NB4 (cell line): Measurements from ENCODE around the gene ORAI3.
A peak's percentile ranks its signal among the peaks of the same experiment; 100 is the strongest.

ENCODE experiments used
- DNase-seq: peaks from one replicate; pipeline ENCODE4 v3.0.0; 2010; ENCODE audit warnings: low read depth
- H3K4me3 ChIP-seq: one replicate; pipeline ENCODE4 v1.5.1; 2011; ENCODE audit warnings: mild to moderate bottlenecking, low read depth, low read length, moderate library complexity
- CTCF ChIP-seq: IDR thresholded peaks from one replicate; pipeline ENCODE4 v1.5.1; 2012; ENCODE audit warnings: low read depth, low read length
- MYC ChIP-seq: IDR thresholded peaks from 2 replicates; pipeline ENCODE4 v1.6.1; 2011; ENCODE audit warnings: low read depth, low read length
- POLR2A ChIP-seq: IDR thresholded peaks from 2 replicates; pipeline ENCODE4 v1.6.1; 2011; ENCODE audit warnings: mild to moderate bottlenecking; ENCODE audit not compliant: insufficient read length; ENCODE audit errors: extremely low read depth
- TF ChIP-seq, protein P1 (sequence below): IDR thresholded peaks from 2 replicates; pipeline ENCODE4 v1.6.1; 2011; ENCODE audit warnings: low read depth, low read length

The ORAI3 gene

DNA sequence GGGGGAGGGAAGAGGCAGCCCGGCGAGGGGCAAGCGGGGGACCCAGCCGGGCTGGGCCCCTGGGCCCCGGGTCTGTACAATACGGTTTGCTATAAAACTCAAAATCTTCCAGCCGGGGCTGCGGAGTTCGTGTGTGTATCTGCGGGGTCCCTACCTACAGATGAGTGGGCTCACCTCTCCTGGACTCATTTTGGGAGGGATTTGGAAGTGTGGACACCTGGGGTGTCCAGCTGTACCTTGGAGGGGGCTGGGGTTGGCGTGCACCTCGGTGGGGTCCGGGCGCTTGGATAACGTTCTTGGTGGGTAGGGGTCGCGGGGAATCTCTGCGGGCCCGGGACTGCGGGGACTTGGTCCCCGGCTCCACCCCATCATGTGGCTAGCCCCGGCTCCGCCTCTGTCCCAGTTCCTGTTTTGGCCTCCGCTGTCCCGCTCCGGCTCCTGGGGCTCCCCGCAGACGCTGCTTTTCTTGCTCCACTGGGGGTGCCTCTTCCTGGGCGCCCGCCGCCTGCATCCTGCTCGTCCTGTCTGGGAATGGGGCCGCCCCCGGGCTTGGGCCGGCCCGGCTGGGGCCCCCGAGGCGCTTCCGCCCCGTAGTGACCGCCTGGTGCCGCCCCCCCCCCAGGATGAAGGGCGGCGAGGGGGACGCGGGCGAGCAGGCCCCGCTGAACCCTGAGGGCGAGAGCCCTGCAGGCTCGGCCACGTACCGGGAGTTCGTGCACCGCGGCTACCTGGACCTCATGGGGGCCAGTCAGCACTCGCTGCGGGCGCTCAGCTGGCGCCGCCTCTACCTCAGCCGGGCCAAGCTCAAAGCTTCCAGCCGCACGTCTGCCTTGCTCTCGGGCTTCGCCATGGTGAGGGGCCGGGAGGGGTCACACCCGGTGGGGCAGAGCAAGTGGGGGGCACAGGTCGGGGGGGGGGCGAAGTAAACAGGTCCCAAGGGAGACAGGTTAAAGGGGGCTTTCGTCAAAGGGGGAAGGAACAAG lies at the start of gene ORAI3:
Gene ORAI3 (plus strand): TSS at position 402 of the 983 bp plus-strand sequence. CDS start 222 bp downstream, at position 624.
- TF ChIP-seq MYC (0 out of 2 replicates have a peak, but pooled peaks have one; percentile 13), CTCF (no peak), POLR2A (peak; percentile 69)
- TF ChIP-seq, protein P1, sequence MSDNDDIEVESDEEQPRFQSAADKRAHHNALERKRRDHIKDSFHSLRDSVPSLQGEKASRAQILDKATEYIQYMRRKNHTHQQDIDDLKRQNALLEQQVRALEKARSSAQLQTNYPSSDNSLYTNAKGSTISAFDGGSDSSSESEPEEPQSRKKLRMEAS, result peak; percentile 10; the same call in 1 of the 2 replicates
- DNase-seq, result peak; percentile 88

GRCh38 chr16:30899794-30900193 lies 49.1 kb upstream of the ORAI3 start:
- TF ChIP-seq, protein P1, result no peak
- no peak for TF ChIP-seq CTCF
- no peak for TF ChIP-seq MYC
- no peak for TF ChIP-seq POLR2A
- no peak for DNase-seq
- no peak overlapping the region for H3K4me3 ChIP-seq

More for the DNA sequence above, at the start of gene ORAI3:
- peak within 1 kb of the TSS; percentile 83 for H3K4me3 ChIP-seq

- DNase-seq, result no peak
- no peak for TF ChIP-seq POLR2A
- no peak for TF ChIP-seq CTCF
- no peak for TF ChIP-seq MYC
- TF ChIP-seq, protein P1, result no peak
- no peak overlapping the region for H3K4me3 ChIP-seq
These were observed 48.3 kb upstream of the ORAI3 start for GRCh38 chr16:30900588-30900987.

DNA sequence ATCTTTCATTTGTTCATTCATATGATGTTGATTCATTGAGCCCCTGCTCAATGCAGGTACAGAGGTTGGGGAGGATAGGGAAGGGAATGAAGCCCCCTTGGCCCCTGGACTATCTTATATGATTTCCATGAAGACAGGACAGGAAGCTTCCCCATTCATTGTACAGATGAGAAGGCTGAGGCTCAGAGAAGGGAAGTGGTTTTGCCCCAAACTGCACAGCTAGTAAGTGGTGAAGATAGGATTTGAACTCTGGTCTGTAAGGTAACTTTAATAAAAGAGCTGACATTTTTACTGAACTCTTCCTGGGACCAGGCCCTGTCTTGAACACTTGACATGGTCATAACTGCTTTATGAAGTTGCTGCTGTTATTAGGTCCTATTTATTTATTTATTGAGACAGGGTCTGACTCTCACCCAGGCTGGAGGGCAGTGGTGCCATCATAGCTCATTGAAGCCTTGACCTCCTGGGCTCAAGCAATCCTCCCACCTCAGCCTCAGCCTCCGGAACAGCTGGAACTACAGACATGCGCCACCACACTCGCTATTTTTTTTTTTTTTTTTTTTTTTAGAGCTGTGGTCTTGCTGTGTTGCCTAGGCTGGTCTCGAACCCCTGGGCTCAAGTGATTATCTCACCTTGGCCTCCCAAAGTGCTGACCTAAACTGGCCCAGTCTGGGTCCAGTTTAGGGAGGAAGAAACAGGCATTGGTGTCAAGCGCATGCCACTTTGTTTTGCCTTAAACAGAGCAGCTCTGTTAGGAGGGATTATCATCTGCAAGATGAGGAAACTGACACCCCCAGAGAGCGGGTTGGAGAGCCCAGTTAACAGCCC lies 47.5 kb upstream of the ORAI3 start:
- DNase-seq, result peak; percentile 40
- TF ChIP-seq CTCF (no peak), MYC (no peak), POLR2A (no peak)
- TF ChIP-seq, protein P1, result no peak
- peak overlapping the region; percentile 61 for H3K4me3 ChIP-seq

GRCh38 chr16:30902029-30902972 lies 46.6 kb upstream of the ORAI3 start:
- peak; percentile 79 for DNase-seq
- TF ChIP-seq, protein P1, result peak; percentile 4; the same call in 1 of the 2 replicates
- TF ChIP-seq MYC (peak; percentile 57), CTCF (no peak), POLR2A (peak; percentile 57)
- H3K4me3 ChIP-seq, result peak overlapping the region; percentile 61
